SHP77 (cell line): ENCODE results near the gene DNAI1.
"Not testable (repeated sequence)": the region's sequence is repeated elsewhere in the genome, so short reads cannot be mapped to it uniquely, and the experiment has no call there.

Experiments used
- DNase-seq, 2 experiments: peaks; one replicate each; lab custom pipeline; 2025; lab: John Stamatoyannopoulos, UW

Gene DNAI1

GRCh38 chr9:34451135-34451534, 7.5 kb upstream of the DNAI1 start:
- DNase-seq = no peak

DNA sequence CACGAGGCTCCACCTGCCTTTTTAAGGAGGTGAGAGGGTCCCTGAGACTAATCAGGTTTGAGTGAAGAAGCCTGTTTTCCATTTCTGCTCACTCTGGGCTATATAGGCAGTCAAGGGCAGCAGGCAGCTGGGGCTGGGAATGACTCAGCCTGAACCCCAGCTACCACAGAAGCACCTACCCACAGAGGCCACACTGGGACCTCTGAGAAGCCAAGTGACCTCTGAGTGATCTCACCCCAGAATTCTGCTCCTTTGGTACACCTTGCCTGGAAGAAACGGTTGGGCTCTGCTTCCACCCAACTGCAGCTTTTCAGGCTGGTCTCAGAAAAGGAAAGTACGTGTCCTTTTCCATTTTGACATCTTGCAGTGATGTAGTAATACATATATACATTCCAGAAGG, 7.1 kb upstream of the DNAI1 start:
- DNase-seq = no peak

DNA sequence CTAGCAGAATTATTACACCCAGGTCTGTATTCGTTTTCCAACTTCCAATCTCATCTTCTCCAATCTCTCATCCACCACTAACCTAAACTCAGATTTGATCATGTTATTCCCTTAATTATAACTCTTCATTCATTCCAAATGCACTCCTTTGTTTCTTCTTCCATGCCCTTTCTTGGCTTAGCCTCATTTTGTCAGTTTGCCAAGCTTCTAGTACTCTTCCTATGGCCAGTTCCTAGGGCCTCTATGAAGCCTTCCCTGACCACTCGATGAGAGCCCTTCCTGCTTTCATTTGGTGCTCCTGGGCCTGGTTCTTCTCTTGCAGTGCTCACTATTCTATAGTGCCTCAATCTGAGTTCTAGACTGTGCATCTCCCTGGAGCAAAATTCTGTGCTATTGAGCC, 6.0 kb upstream of the DNAI1 start:
- DNase-seq = no peak

DNA sequence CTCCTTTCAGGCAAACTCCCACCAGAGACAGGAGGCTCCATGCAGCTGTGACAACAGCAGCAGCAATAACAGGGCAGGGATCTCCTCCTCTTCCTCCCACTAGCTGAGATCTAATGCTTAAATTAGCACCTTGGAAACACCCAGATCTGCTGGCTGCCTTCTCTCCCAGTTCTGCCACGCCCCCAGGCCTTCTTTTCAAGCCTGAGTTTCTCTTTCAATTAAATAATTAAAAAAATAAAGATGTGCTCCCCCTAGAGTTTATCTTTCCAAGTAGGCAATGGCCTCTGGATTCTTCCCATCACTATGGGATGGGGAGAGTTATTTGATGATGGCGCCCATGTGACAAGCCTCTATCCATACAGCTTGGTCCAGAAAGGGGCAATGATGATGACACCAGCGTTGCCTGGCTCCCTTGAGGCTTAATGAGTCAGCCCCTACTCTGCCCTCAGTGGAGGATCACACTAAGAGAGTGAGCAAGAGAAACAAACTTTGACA, 4.0 kb upstream of the DNAI1 start:
- DNase-seq = no peak

DNA sequence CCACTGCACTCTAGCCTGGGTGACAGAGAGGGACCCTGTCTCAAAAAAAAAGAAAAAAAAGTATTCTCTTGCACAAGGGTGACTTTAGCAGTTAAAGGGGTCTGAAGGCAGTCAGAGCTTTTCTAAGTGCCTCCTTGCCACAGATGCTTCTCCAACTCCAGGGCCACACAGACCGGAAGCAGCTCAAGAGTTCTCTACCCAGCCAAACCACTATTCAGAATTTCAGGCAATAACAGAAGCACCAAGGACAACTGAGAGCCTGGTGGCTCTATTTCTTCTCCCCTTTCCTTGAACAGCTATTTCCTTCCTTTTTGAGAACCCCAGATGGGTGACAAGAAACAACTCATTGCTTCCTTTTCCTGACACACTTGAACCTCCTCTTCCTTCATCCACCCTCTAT, 2.5 kb upstream of the DNAI1 start:
- no peak for DNase-seq

DNA sequence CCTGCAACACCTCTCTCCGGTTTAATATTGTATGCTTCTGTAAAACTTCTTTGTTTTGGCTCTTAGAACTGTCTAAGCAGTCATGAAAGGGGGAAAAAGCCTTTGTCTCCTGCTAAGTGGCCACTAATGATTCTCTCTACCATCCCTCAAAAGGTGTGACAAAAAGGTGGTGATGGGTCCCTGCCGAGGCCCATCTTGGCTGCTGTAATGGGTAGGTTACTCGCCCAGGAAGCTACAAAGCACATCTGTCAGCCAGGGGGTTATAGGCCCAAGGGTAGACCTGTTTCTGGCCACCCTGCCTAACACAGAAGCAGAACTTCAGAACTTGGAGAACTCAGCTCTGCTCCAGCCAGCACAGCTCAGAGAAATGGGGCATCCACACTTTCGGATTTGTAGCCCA, 1.9 kb upstream of the DNAI1 start:
- DNase-seq = no peak

GRCh38 chr9:34457266-34458012, 1.2 kb upstream of the DNAI1 start:
- peak in 1 of 2 experiments; percentile 52 for DNase-seq

GRCh38 chr9:34458959-34459340, 345 bp downstream of the DNAI1 start:
- DNase-seq = no peak

DNA sequence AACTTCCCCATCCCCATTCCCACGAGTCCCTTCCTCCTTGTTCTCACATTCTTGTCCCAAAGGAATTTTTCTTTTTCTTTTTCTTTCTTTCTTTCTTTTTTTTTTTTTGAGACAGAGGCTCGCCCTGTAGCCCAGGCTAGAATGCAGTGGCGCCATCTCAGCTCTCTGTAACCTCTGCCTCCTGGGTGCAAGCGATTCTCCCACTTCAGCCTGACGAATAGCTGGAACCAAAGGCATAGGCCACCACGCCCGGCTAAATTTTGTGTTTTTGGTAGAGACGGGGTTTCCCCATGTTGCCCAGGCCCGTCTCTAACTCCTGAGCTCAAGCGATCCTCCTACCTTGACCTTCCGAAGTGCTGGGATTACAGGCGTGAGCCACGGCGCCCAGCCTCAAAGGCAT, 751 bp downstream of the DNAI1 start:
- no peak for DNase-seq

DNA sequence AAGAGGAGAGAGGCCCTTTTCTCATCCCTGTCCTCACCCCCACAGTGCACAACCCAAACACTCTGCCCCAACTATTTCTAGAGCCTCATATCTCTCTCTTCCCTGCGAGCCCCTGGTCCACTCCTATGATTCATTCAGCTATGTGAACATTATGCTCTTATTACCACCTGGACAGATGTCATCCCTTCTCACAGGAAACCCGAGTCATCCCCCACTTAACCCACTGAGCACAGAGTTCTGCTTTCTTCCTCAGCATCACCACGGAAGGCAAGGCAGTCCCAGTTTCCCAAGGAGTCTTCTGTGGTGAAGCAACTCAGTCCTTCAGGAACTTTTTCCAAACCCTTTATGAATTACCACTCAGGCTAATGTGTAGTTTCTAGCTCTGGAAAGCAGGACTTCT, 1.3 kb downstream of the DNAI1 start:
- no peak for DNase-seq

DNA sequence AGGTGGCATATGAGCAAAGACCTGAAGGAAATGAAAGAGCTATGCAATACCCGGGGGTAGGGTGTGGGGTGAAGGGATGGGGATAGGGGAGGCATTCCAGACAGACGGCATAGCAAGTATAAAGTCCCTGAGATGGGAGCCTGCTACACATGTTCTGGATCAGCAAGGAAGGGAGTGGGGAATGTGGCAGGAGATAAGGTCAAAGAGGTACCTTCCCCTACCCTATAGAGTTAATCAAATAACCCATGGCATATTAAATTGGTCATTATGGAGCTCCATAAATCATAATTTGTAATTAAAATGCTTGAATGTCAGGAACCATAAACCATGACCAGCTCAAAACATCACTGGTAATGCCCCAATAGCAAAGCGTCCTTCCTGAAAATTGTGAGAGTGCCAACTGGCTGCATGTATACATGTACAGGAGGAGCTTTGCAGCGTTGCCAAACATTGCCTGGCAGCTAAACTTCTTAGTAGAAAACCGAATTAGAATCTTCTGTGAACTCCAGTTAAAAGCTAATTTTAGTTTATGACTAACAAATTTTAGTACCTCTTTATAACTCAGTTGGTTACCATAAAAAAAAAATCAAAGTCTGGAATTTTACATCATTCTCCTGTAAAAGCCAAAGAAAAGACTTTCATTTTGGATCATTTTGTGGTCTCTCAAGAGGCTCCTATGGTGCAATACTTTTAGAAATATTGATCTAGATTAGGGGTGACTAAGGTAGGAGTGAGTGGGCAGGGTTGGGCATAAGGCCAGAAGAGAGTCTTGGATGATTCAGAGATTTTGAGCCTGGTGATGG, 4.7 kb downstream of the DNAI1 start:
- no peak for DNase-seq

- DNase-seq = no peak
Observed at GRCh38 chr9:34463901-34464232, 5.3 kb downstream of the DNAI1 start.

DNA sequence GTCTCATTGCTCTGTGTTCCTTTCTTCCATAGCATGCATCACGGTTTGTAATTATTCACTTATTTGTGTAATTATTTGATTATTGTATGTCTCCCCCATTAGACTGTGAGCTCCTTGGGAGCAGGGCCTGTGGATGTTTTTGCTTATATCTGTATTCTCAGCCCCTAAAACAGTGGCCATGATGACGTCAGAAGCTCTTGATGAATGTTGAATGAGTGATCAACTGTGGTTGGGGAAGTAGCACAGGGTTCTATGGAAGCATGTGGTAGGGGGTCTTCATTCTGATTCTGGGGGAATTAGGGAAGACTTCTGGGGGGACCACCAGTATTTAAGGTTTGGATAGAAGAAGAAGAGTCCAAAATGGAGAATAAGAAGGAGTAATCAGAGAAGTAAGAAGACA, 6.0 kb downstream of the DNAI1 start:
- no peak for DNase-seq

- DNase-seq = no peak
Observed at GRCh38 chr9:34465468-34465867, 6.9 kb downstream of the DNAI1 start.

DNA sequence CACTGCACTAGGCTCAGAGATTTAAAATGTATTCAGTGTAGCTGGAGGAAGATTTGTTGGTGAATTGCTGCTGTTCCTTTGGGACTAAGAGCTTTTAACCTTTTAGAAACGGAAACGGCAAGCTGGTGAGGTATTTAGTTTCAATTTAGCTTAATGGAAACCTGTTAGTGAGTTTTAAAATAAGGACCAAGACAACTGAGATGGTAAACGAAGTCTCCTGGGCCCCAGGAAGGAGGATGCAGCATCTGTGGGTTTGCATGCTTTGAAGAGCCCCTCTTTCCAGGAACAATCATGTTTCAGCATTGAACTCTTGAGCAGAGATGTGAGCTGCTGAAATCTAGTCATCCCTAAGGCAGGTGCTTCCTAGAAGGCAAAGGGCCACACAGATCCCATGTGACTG, 16.5 kb downstream of the DNAI1 start:
- no peak for DNase-seq

DNA sequence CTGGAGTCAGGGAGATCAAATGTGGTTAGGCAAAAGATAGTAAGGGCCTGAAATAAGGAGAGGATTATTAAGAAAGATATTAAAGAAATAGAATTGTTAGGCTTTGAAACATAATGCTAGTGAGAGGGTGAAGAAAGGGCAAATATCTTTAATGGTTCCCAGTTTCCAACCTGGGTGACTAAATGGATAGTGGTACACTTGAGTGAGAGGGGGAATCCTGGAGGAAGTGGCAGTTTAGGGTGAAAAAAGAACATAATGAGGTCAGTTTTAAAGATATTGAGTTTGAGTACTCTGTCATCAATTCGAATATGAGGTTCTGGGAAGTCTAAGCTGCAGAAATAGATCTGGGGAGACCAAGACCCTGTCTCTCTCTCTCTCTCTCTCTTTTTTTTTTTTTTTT, 18.9 kb downstream of the DNAI1 start:
- no peak for DNase-seq

- no peak for DNase-seq
Observed at GRCh38 chr9:34479431-34479866, 20.8 kb downstream of the DNAI1 start.

DNA sequence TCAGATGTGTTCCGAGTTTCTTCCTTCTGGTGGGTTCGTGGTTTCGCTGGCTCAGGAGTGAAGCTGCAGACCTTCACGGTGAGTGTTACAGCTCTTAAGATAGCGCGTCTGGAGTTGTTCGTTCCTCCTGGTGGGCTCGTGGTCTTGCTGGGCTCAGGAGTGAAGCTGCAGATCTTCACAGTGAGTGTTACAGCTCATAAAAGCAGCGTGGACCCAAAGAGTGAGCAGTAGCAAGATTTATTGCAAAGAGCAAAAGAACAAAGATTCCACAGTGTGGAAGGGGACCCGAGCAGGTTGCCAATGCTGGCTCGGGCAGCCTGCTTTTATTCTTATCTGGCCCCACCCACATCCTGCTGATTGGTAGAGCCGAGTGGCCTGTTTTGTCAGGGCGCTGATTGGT, 23.0 kb downstream of the DNAI1 start:
- DNase-seq = not testable (repeated sequence)

- not testable (repeated sequence) for DNase-seq
Observed at GRCh38 chr9:34482746-34483145, 24.1 kb downstream of the DNAI1 start.

GRCh38 chr9:34484678-34485077, 26.1 kb downstream of the DNAI1 start:
- no peak for DNase-seq

- no peak for DNase-seq
Observed at GRCh38 chr9:34485822-34486221, 27.2 kb downstream of the DNAI1 start.

- no peak for DNase-seq
Observed at GRCh38 chr9:34486572-34486971, 28.0 kb downstream of the DNAI1 start.

GRCh38 chr9:34490360-34490759, 31.8 kb downstream of the DNAI1 start:
- DNase-seq = no peak

GRCh38 chr9:34490760-34491159, 32.2 kb downstream of the DNAI1 start:
- DNase-seq = no peak
